Suprapubic skin (tissue), 4 donors: ENCODE measurements around the gene RXRA. TPM values are rescaled to one million over a fixed set of nuclear protein-coding genes. Genes with fewer than 3 reads are reported as not detected.
A peak's percentile ranks its signal among the peaks of the same experiment; 100 is the strongest.

Source experiments
- DNase-seq, 2 donors: peaks; one replicate each; pipeline ENCODE4 v3.0.0-alpha.2; 2019; ENCODE audit warnings: low spot score in 2 of 2
- H3K27ac ChIP-seq: fragments of 200-600 bp; sonication (generic); one replicate; pipeline ENCODE4 v1.5.1; 2019
- H3K27me3 ChIP-seq: fragments of 200-600 bp; sonication (generic); one replicate; pipeline ENCODE4 v1.5.1; 2019
- H3K36me3 ChIP-seq: fragments of 200-600 bp; sonication (generic); one replicate; pipeline ENCODE4 v1.5.1; 2019
- H3K4me1 ChIP-seq: fragments of 200-600 bp; sonication (generic); one replicate; pipeline ENCODE4 v1.5.1; 2019
- H3K4me3 ChIP-seq: fragments of 200-600 bp; sonication (generic); one replicate; pipeline ENCODE4 v1.5.1; 2019; ENCODE audit warnings: mild to moderate bottlenecking
- H3K9me3 ChIP-seq: fragments of 200-600 bp; sonication (generic); one replicate; pipeline ENCODE4 v1.5.1; 2019
- CTCF ChIP-seq, 2 donors: fragments of 200-600 bp in 1 of 2; fragments of 450-650 bp in 1 of 2; sonication (generic) in 1 of 2; IDR thresholded peaks; one replicate each; pipeline ENCODE4 v1.5.1; 2016 to 2019; ENCODE audit warnings: antibody characterized with exemption in 2 of 2, mild to moderate bottlenecking in 1 of 2, moderate library complexity in 1 of 2
- EP300 ChIP-seq: sonication (generic); formaldehyde crosslinking; IDR thresholded peaks from one replicate; pipeline ENCODE4 v1.6.1; 2017; ENCODE audit warnings: antibody characterized with exemption
- POLR2A ChIP-seq, 2 donors: fragments of 450-650 bp; IDR thresholded peaks; one replicate each; pipeline ENCODE4 v1.6.1; 2017; ENCODE audit warnings: antibody characterized with exemption in 2 of 2, mild to moderate bottlenecking in 2 of 2, moderate library complexity in 2 of 2
- POLR2AphosphoS5 ChIP-seq, 3 donors: sonication (generic); formaldehyde crosslinking; IDR thresholded peaks; one replicate each; pipeline ENCODE4 v1.6.1; 2017; ENCODE audit warnings: antibody characterized with exemption in 3 of 3
- WGBS: methylation state at CpG from one replicate; pipeline ENCODE4 v1.1.5; 2018; 5-methylcytosine and 5-hydroxymethylcytosine counted together
- total RNA-seq, 4 donors: library from RNA; depleted of rRNA; stranded (reverse); fragments of >200 nt; gene quantifications; one replicate each; pipeline ENCODE4 v1.1.0, GENCODE V29; 2016

RXRA gene
- total RNA-seq, 4 donors from 2014 or later, result 165 to 240 (median 185) TPM

- Histone ChIP-seq H3K27me3 (peaks cover 7% of the 10 kb centered on the region), H3K4me1 (peaks cover 10% of the 10 kb centered on the region), H3K9me3 (no peaks in the 10 kb centered on the region), H3K27ac (no peak overlapping the region), H3K36me3 (no peaks in the 10 kb centered on the region), H3K4me3 (no peak overlapping the region)
- no peak for TF ChIP-seq CTCF (IDR thresholded peaks at IDR 0.05)
- TF ChIP-seq POLR2A (IDR thresholded peaks at IDR 0.05), result no peak
- WGBS, result 66% methylated on average over 9 of the region's 16 CpGs
- DNase-seq, result peak; percentile 50 to 55
These were observed 159.9 kb downstream of the RXRA start for GRCh38 chr9:134486143-134486591.

GRCh38 chr9:134486596-134486995 lies 160.3 kb downstream of the RXRA start:
- Histone ChIP-seq H3K27me3 (peaks cover 7% of the 10 kb centered on the region), H3K27ac (no peak overlapping the region)
- WGBS, result 92% methylated on average over 5 of the region's 16 CpGs

More at GRCh38 chr9:134486596-134486995, 160.3 kb downstream of the RXRA start:
- TF ChIP-seq POLR2A (IDR thresholded peaks at IDR 0.05) (no peak), CTCF (IDR thresholded peaks at IDR 0.05) (no peak), EP300 (no peak), POLR2AphosphoS5 (IDR thresholded peaks at IDR 0.05) (no peak)
- peak; percentile 52 to 71 for DNase-seq
- peaks cover 10% of the 10 kb centered on the region for H3K4me1 ChIP-seq
- no peak overlapping the region for H3K4me3 ChIP-seq
- no peaks in the 10 kb centered on the region for H3K9me3 ChIP-seq
- H3K36me3 ChIP-seq, result no peaks in the 10 kb centered on the region

Other genes starting within 250 kb of the RXRA start
- gene WDR5, start 190.4 kb upstream of the RXRA start, total RNA-seq, result 10 to 100 TPM; 21.7 to 37.8 (median 26.5) TPM
- not detected for gene RNU6ATAC, start 161.9 kb upstream of the RXRA start, total RNA-seq